HepG2 (cell line): Measurements from ENCODE around the gene CERS6. TPM values are rescaled to one million over a fixed set of nuclear protein-coding genes. Genes with fewer than 3 reads are reported as not detected.
A peak's percentile ranks its signal among the peaks of the same experiment; 100 is the strongest.

Experiments
- ADNP ChIP-seq: sonication (generic); formaldehyde crosslinking; IDR thresholded peaks from 2 replicates; pipeline ENCODE4 v1.4.0; 2020; ENCODE audit warnings: missing genetic modification reagents
- ARNT2 ChIP-seq: sonication (generic); formaldehyde crosslinking; IDR thresholded peaks from 2 replicates; pipeline ENCODE4 v1.8.0; 2022; ENCODE audit warnings: mild to moderate bottlenecking, low read depth, missing genetic modification reagents, moderate library complexity
- DMAP1 ChIP-seq: IDR thresholded peaks from 2 replicates; pipeline ENCODE4 v1.6.1; 2016
- E2F5 ChIP-seq: sonication (generic); formaldehyde crosslinking; conservative IDR thresholded peaks from 2 replicates; pipeline ENCODE4 v1.4.0; 2020; ENCODE audit warnings: missing genetic modification reagents
- ERF ChIP-seq: IDR thresholded peaks from 2 replicates; pipeline ENCODE4 v1.6.1; 2018; ENCODE audit warnings: missing biosample characterization, missing genetic modification reagents
- FOXM1 ChIP-seq: sonication (generic); formaldehyde crosslinking; IDR thresholded peaks from 2 replicates; pipeline ENCODE4 v1.5.0; 2020; ENCODE audit warnings: missing genetic modification reagents
- HOXA9 ChIP-seq: sonication (generic); formaldehyde crosslinking; IDR thresholded peaks from 2 replicates; pipeline ENCODE4 v1.8.1; 2022; ENCODE audit warnings: missing genetic modification reagents, mild to moderate bottlenecking, moderate library complexity, borderline replicate concordance
- KDM2A ChIP-seq: sonication (generic); formaldehyde crosslinking; IDR thresholded peaks from 2 replicates; pipeline ENCODE4 v1.4.0; 2020; ENCODE audit warnings: low read depth, missing genetic modification reagents, borderline replicate concordance
- PAF1 ChIP-seq: IDR thresholded peaks from 2 replicates; pipeline ENCODE4 v1.6.1; 2016; ENCODE audit warnings: missing genetic modification reagents, missing compliant biosample characterization
- POLR2AphosphoS2 ChIP-seq: IDR thresholded peaks from 2 replicates; pipeline ENCODE4 v1.6.1; 2011; ENCODE audit warnings: low read depth, low read length, improper control_type of control experiment
- SRSF1 ChIP-seq: fragments of 200-400 bp; formaldehyde crosslinking; optimal IDR thresholded peaks from 2 replicates; pipeline ENCODE3; 2017; ENCODE audit warnings: mild to moderate bottlenecking, low read depth, low read length, moderate library complexity
- TSC22D2 ChIP-seq: sonication (generic); formaldehyde crosslinking; IDR thresholded peaks from 2 replicates; pipeline ENCODE4 v1.5.1; 2020; ENCODE audit warnings: missing genetic modification reagents, mild to moderate bottlenecking, borderline replicate concordance
- ZBTB8A ChIP-seq: sonication (generic); formaldehyde crosslinking; IDR thresholded peaks from 2 replicates; pipeline ENCODE4 v1.4.0; 2020; ENCODE audit warnings: mild to moderate bottlenecking, low read depth, missing genetic modification reagents, borderline replicate concordance
- ZFP36L2 ChIP-seq: sonication (generic); formaldehyde crosslinking; IDR thresholded peaks from 2 replicates; pipeline ENCODE4 v1.4.0; 2020; ENCODE audit warnings: missing genetic modification reagents
- ZFP41 ChIP-seq: sonication (generic); formaldehyde crosslinking; IDR thresholded peaks from 2 replicates; pipeline ENCODE4 v1.4.0; 2020; ENCODE audit warnings: mild to moderate bottlenecking, missing genetic modification reagents, borderline replicate concordance
- ZMAT3 ChIP-seq: sonication (generic); formaldehyde crosslinking; conservative IDR thresholded peaks from 2 replicates; pipeline ENCODE4 v1.7.0; 2021; ENCODE audit warnings: missing genetic modification reagents
- ZNF282 ChIP-seq: fragments of 450-650 bp; IDR thresholded peaks from 2 replicates; pipeline ENCODE4 v1.6.1; 2018; ENCODE audit not compliant: partially characterized antibody
- ZNF44 ChIP-seq: sonication (generic); formaldehyde crosslinking; IDR thresholded peaks from 2 replicates; pipeline ENCODE4 v1.5.1; 2020; ENCODE audit warnings: mild to moderate bottlenecking, missing genetic modification reagents
- ZNF441 ChIP-seq: sonication (generic); formaldehyde crosslinking; IDR thresholded peaks from 2 replicates; pipeline ENCODE4 v1.7.0; 2021; ENCODE audit warnings: missing genetic modification reagents, borderline replicate concordance
- ZNF446 ChIP-seq: sonication (generic); formaldehyde crosslinking; IDR thresholded peaks from 2 replicates; pipeline ENCODE4 v1.5.0; 2020; ENCODE audit warnings: mild to moderate bottlenecking, missing genetic modification reagents
- ZNF749 ChIP-seq: sonication (generic); formaldehyde crosslinking; IDR thresholded peaks from 2 replicates; pipeline ENCODE4 v1.8.0; 2022; ENCODE audit warnings: mild to moderate bottlenecking, missing genetic modification reagents, moderate library complexity, borderline replicate concordance
- polyA plus RNA-seq, 8 experiments: library from polyadenylated mRNA; depleted of rRNA in 3 of 8; stranded (reverse) in 7 of 8; unstranded in 1 of 8; fragments of >200 nt; fragmentation: Illumina TruSeq in 4 of 8; extraction: Trizol in 4 of 8; gene quantifications; 2 replicates each; pipeline versions ENCODE4 v1.2.1 to v1.2.3, GENCODE V29; 2011 to 2016; ENCODE audit warnings: low read depth in 4 of 8, missing spikeins in 1 of 8, mixed read lengths in 1 of 8; ENCODE audit not compliant: insufficient read depth in 1 of 8
- total RNA-seq, 5 experiments: library from RNA; depleted of rRNA; stranded (reverse); fragments of >200 nt; fragmentation: Illumina TruSeq; extraction: Trizol; gene quantifications; 2 replicates each; pipeline ENCODE4 v1.2.3, GENCODE V29; 2016; ENCODE audit warnings: low read depth in 1 of 5
- TF ChIP-seq, protein P1 (sequence below): sonication (generic); formaldehyde crosslinking; IDR thresholded peaks from 2 replicates; pipeline ENCODE4 v1.8.1; 2023; ENCODE audit warnings: mild to moderate bottlenecking, inconsistent platforms, moderate library complexity, missing genetic modification reagents, borderline replicate concordance

The CERS6 gene
- total and polyA plus RNA-seq, 2 of the 13 experiments (the other 11 are each of a cell fraction or from before 2014, with no cell fraction given) = 10.1 to 20.3 TPM

- TF ChIP-seq, protein P1, sequence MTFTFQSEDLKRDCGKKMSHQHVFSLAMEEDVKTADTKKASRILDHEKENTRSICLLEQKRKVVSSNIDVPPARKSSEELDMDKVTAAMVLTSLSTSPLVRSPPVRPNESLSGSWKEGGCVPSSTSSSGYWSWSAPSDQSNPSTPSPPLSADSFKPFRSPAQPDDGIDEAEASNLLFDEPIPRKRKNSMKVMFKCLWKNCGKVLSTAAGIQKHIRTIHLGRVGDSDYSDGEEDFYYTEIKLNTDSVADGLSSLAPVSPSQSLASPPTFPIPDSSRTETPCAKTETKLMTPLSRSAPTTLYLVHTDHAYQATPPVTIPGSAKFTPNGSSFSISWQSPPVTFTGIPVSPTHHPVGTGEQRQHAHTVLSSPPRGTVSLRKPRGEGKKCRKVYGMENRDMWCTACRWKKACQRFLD (CRISPR knock-in tag) = peak; percentile 50; the same call in 1 of the 2 replicates
- TF ChIP-seq DMAP1 (CRISPR knock-in tag) = no peak; the same call in 1 of the 2 replicates
- peak; percentile 59; the same call in 1 of the 2 replicates for TF ChIP-seq KDM2A (CRISPR knock-in tag)
- no peak for TF ChIP-seq ADNP (CRISPR knock-in tag)
- TF ChIP-seq PAF1 (CRISPR knock-in tag) = no peak
- TF ChIP-seq POLR2AphosphoS2 = no peak
- TF ChIP-seq ZBTB8A = no peak
- peak; percentile 79; the same call in 1 of the 2 replicates for TF ChIP-seq ZNF446 (CRISPR knock-in tag)
- TF ChIP-seq ZFP41 (CRISPR knock-in tag) = no peak
- TF ChIP-seq ZNF44 = no peak
- TF ChIP-seq FOXM1 = no peak
- TF ChIP-seq HOXA9 (CRISPR knock-in tag) = no peak
- TF ChIP-seq ARNT2 (CRISPR knock-in tag) = peak; percentile 65; the same call in 1 of the 2 replicates
- TF ChIP-seq ZNF441 (CRISPR knock-in tag) = no peak; the same call in 1 of the 2 replicates
- TF ChIP-seq ZFP36L2 = no peak
- TF ChIP-seq ERF (CRISPR knock-in tag) = no peak
- no peak for TF ChIP-seq E2F5 (CRISPR knock-in tag)
- TF ChIP-seq SRSF1 = peak; percentile 82
- no peak for TF ChIP-seq TSC22D2 (CRISPR knock-in tag)
- TF ChIP-seq ZMAT3 (CRISPR knock-in tag) = no peak
- peak; percentile 44; the same call in 1 of the 2 replicates for TF ChIP-seq ZNF749 (CRISPR knock-in tag)
- TF ChIP-seq ZNF282 = no peak
- TF ChIP-seq, all 625 proteins: peak for 173
These were observed 583 bp downstream of the CERS6 start (continued) for GRCh38 chr2:168456521-168457189.
